Type B pancreatic cell (in vitro differentiated cells): Measurements from ENCODE around the gene NPHP4. TPM values are rescaled to one million over a fixed set of nuclear protein-coding genes. Genes with fewer than 3 reads are reported as not detected.

ENCODE experiments used
- DNase-seq: peaks from one replicate; pipeline ENCODE4 v3.0.0; 2021; ENCODE audit warnings: mixed read lengths; ENCODE audit not compliant: unreplicated experiment; ENCODE audit errors: extremely low spot score
- H3K27ac Mint-ChIP-seq: 2 replicates; pipeline ENCODE4 v1.8.0; 2021; ENCODE audit warnings: mild to moderate bottlenecking, mixed read lengths
- H3K27me3 Mint-ChIP-seq: 2 replicates; pipeline ENCODE4 v1.8.0; 2021; ENCODE audit warnings: mixed read lengths
- H3K36me3 Mint-ChIP-seq: 2 replicates; pipeline ENCODE4 v1.8.0; 2021; ENCODE audit warnings: mixed read lengths
- H3K4me1 Mint-ChIP-seq: one replicate; pipeline ENCODE4 v1.8.0; 2021; ENCODE audit warnings: mixed read lengths; ENCODE audit not compliant: unreplicated experiment
- H3K4me3 Mint-ChIP-seq: 2 replicates; pipeline ENCODE4 v1.8.0; 2021; ENCODE audit warnings: mild to moderate bottlenecking, mixed read lengths
- H3K9me3 Mint-ChIP-seq: 2 replicates; pipeline ENCODE4 v1.8.0; 2021; ENCODE audit warnings: mixed read lengths
- total RNA-seq: library from RNA; stranded (reverse); gene quantifications from 2 replicates; pipeline ENCODE4 v1.2.1, GENCODE V29; 2021; ENCODE audit warnings: low replicate concordance
- TF ChIP-seq, protein P1 (sequence below): fragments of 200-600 bp; sonication (generic); conservative IDR thresholded peaks from 2 replicates; pipeline ENCODE4 v1.5.0; 2021; ENCODE audit warnings: antibody characterized with exemption, mild to moderate bottlenecking

NPHP4 gene
- total RNA-seq, 1 donor from 2014 or later = 21.7 TPM

DNA sequence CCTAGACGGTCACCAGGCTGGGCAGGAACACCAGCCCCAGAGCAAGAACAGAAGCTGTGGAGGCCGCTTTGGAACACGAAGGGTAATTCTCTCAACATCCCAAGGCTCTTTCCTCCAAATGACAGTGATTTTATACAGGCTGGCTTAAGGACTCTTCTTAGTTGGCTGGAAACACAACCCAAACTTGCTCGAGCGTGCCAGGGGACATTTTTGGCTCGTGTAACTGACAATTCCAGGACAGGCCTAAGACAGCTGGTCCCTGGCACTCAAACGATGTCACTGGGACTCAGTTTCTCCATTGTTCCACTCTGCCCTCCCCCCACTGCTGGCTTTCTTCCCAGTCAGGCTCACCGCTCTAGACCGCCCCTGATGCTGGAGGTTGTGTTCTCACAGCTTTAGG is 164.7 kb downstream of the NPHP4 start:
- no peak overlapping the region for H3K4me3 Mint-ChIP-seq
- DNase-seq = no peak
- H3K9me3 Mint-ChIP-seq = no peaks in the 10 kb centered on the region
- peaks cover 5% of the 10 kb centered on the region for H3K4me1 Mint-ChIP-seq
- H3K27me3 Mint-ChIP-seq = peaks cover 14% of the 10 kb centered on the region
- no peak overlapping the region for H3K27ac Mint-ChIP-seq
- H3K36me3 Mint-ChIP-seq = no peaks in the 10 kb centered on the region
- TF ChIP-seq, protein P1, sequence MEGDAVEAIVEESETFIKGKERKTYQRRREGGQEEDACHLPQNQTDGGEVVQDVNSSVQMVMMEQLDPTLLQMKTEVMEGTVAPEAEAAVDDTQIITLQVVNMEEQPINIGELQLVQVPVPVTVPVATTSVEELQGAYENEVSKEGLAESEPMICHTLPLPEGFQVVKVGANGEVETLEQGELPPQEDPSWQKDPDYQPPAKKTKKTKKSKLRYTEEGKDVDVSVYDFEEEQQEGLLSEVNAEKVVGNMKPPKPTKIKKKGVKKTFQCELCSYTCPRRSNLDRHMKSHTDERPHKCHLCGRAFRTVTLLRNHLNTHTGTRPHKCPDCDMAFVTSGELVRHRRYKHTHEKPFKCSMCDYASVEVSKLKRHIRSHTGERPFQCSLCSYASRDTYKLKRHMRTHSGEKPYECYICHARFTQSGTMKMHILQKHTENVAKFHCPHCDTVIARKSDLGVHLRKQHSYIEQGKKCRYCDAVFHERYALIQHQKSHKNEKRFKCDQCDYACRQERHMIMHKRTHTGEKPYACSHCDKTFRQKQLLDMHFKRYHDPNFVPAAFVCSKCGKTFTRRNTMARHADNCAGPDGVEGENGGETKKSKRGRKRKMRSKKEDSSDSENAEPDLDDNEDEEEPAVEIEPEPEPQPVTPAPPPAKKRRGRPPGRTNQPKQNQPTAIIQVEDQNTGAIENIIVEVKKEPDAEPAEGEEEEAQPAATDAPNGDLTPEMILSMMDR = no peak

DNA sequence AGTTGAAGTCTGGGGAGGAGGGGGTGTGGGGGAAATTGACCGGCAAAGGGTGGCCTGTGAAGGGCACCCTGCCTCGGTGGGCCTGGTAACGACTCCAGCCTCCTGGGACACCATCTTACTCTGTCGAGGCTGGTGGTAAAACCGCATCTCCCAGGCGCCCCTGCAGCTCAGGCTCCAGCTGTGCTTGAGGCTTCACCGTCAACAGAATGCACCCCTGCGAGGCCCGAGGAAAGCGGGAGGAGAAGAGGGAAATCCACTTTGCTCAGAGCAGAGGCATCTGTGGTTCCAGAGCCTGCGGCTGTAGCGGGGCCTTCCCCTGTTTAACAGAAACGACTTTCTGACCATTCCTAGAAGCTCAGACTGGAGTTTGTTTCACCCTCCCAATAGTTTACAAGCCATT is 165.6 kb downstream of the NPHP4 start:
- peaks cover 5% of the 10 kb centered on the region for H3K4me1 Mint-ChIP-seq
- TF ChIP-seq, protein P1 = no peak
- H3K4me3 Mint-ChIP-seq = no peak overlapping the region
- H3K27me3 Mint-ChIP-seq = peaks cover 14% of the 10 kb centered on the region
- no peak overlapping the region for H3K27ac Mint-ChIP-seq
- H3K36me3 Mint-ChIP-seq = no peaks in the 10 kb centered on the region
- no peaks in the 10 kb centered on the region for H3K9me3 Mint-ChIP-seq
- DNase-seq = no peak

DNA sequence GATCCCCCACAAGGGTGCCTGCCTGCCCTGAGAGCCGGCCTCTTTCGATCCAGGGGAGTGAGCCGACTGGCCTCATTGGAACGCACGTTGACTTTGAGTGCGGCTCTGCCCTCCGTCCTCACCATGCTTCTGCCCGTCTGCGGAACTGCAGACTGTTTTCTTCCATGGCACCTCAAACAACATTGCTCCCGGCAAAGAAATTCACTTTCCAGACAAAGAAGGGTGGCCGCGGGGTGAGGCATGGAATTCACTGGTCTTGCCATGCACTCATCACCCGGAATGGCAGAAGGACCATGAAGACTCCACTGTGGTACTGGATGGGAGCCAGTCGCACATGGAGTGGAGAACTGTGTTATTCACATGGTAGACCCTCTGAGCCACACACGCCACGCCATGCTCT is 169.5 kb downstream of the NPHP4 start:
- H3K36me3 Mint-ChIP-seq = no peaks in the 10 kb centered on the region
- TF ChIP-seq, protein P1 = no peak

DNA sequence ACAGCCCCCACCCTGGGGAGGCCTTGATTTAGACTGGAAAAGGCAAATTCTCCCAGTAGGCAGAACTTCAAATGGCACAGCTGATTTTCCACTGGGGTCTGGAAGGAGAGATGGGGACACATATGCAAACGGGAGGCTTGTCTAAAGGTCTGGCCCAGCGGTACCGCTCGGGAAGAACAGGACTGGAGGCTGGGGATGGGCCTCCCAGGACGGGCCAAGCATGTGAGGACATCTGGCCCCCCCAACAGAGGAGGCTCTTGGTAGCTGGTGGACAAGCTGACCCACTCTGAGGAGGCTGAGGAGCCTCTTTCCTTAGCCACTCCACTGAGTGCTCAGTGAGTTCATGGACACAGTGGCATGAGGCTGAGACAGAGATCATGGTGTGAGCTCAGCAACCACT is 170.0 kb downstream of the NPHP4 start:
- H3K27me3 Mint-ChIP-seq = peaks cover 13% of the 10 kb centered on the region
- peaks cover 5% of the 10 kb centered on the region for H3K4me1 Mint-ChIP-seq
- no peaks in the 10 kb centered on the region for H3K9me3 Mint-ChIP-seq
- H3K4me3 Mint-ChIP-seq = no peak overlapping the region
- no peak overlapping the region for H3K27ac Mint-ChIP-seq
- TF ChIP-seq, protein P1 = no peak
- no peak for DNase-seq
- H3K36me3 Mint-ChIP-seq = no peaks in the 10 kb centered on the region

More for the DNA sequence above, 169.5 kb downstream of the NPHP4 start:
- DNase-seq = no peak
- H3K27ac Mint-ChIP-seq = no peak overlapping the region
- H3K4me3 Mint-ChIP-seq = no peak overlapping the region
- no peaks in the 10 kb centered on the region for H3K9me3 Mint-ChIP-seq
- peaks cover 5% of the 10 kb centered on the region for H3K4me1 Mint-ChIP-seq
- peaks cover 14% of the 10 kb centered on the region for H3K27me3 Mint-ChIP-seq

DNA sequence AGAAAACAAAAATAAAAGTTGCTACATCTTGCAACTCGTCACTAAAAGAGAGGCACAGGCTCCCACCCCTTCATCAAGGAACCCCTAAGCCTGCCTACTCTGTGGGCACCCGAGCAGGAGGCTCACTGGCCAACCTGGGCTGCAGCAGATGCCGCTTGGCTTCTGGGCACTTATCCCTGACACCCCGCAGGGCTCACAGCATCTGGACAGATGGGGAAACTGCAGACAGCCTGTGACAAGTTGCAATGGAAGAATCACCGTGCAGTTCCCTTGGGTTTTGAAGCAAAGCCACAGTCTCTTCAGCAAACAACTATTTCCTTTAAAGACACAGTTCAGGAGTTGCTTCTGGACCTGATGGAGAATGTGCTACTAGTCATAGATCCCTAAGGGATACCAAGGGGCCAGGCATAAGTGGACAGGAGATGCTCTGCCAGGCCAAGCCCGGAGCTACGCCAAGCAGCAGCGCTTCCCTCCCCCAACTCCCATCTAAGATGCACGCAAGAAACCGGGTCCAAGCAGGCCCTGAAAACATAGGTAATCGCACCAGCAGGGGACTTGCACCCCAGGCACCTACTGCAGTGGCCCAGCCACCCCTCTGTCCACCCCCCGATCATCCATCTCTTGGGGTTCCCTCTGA is 170.6 kb downstream of the NPHP4 start:
- Mint-ChIP-seq H3K36me3 (no peaks in the 10 kb centered on the region), H3K9me3 (no peaks in the 10 kb centered on the region), H3K4me3 (no peak overlapping the region), H3K27ac (no peak overlapping the region), H3K4me1 (peaks cover 5% of the 10 kb centered on the region), H3K27me3 (peaks cover 13% of the 10 kb centered on the region)
- TF ChIP-seq, protein P1 = no peak
- no peak for DNase-seq
